ENCODE measurements around the gene RPRD1B. TPM values are rescaled to one million over a fixed set of nuclear protein-coding genes. Genes with fewer than 3 reads are reported as not detected.
A peak's percentile ranks its signal among the peaks of the same experiment; 100 is the strongest.

Gene RPRD1B
- total and polyA plus RNA-seq, 2 of the 13 experiments (the other 11 are each of a cell fraction or from before 2014, with no cell fraction given), result 31.1 to 41.5 TPM

DNA sequence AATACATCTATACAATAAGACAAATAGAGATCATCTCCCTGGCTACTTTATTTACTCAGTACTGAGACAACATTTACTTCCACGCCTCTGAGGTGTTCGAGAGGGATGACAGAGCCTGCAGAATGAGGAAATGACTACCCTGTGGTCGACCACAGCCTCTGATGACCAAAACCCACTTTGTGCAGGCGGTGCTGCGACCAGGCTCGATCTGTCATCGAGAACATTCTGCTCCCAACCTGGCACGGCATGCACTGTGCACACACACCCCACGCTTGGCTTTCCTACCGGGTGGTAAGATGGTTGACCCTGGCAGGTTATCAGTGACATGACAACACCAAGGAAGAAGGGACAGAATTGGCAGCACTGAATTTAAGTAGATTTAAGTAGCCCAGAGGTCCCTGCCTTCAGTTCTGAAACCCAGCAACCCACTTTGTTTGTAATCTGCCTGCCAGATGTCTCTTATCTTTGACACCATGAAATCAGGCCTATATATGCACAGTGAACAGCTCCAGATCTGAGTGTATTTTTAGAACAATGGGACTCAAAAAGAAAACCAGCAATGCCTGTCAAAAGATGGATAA lies 42.9 kb upstream of the RPRD1B start (continued):
- TF ChIP-seq, protein P1, sequence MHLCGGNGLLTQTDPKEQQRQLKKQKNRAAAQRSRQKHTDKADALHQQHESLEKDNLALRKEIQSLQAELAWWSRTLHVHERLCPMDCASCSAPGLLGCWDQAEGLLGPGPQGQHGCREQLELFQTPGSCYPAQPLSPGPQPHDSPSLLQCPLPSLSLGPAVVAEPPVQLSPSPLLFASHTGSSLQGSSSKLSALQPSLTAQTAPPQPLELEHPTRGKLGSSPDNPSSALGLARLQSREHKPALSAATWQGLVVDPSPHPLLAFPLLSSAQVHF (CRISPR knock-in tag; IDR thresholded peaks at IDR 0.05), result 0 out of 2 replicates have a peak, but pooled peaks have one; percentile 56
- TF ChIP-seq, protein P2, sequence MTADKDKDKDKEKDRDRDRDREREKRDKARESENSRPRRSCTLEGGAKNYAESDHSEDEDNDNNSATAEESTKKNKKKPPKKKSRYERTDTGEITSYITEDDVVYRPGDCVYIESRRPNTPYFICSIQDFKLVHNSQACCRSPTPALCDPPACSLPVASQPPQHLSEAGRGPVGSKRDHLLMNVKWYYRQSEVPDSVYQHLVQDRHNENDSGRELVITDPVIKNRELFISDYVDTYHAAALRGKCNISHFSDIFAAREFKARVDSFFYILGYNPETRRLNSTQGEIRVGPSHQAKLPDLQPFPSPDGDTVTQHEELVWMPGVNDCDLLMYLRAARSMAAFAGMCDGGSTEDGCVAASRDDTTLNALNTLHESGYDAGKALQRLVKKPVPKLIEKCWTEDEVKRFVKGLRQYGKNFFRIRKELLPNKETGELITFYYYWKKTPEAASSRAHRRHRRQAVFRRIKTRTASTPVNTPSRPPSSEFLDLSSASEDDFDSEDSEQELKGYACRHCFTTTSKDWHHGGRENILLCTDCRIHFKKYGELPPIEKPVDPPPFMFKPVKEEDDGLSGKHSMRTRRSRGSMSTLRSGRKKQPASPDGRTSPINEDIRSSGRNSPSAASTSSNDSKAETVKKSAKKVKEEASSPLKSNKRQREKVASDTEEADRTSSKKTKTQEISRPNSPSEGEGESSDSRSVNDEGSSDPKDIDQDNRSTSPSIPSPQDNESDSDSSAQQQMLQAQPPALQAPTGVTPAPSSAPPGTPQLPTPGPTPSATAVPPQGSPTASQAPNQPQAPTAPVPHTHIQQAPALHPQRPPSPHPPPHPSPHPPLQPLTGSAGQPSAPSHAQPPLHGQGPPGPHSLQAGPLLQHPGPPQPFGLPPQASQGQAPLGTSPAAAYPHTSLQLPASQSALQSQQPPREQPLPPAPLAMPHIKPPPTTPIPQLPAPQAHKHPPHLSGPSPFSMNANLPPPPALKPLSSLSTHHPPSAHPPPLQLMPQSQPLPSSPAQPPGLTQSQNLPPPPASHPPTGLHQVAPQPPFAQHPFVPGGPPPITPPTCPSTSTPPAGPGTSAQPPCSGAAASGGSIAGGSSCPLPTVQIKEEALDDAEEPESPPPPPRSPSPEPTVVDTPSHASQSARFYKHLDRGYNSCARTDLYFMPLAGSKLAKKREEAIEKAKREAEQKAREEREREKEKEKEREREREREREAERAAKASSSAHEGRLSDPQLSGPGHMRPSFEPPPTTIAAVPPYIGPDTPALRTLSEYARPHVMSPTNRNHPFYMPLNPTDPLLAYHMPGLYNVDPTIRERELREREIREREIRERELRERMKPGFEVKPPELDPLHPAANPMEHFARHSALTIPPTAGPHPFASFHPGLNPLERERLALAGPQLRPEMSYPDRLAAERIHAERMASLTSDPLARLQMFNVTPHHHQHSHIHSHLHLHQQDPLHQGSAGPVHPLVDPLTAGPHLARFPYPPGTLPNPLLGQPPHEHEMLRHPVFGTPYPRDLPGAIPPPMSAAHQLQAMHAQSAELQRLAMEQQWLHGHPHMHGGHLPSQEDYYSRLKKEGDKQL (CRISPR knock-in tag; IDR thresholded peaks at IDR 0.05; ENCODE audit: low read depth), result peak; percentile 42; the same call in 1 of the 2 replicates
- TF ChIP-seq ZNF670 (CRISPR knock-in tag; IDR thresholded peaks at IDR 0.05; ENCODE audit: borderline replicate concordance) (no peak), ARNT (IDR thresholded peaks at IDR 0.05) (no peak), SIN3A (IDR thresholded peaks at IDR 0.05; ENCODE audit: borderline replicate concordance, low read depth, low read length) (no peak), ZFP82 (CRISPR knock-in tag; IDR thresholded peaks at IDR 0.05; ENCODE audit: borderline replicate concordance) (no peak), BCL6 (CRISPR knock-in tag; IDR thresholded peaks at IDR 0.05) (0 out of 2 replicates have a peak, but pooled peaks have one; percentile 9), SRF (IDR thresholded peaks at IDR 0.05; ENCODE audit: low read depth, low read length) (no peak), TBX3 (IDR thresholded peaks at IDR 0.05; ENCODE audit: borderline replicate concordance) (peak; percentile 75; the same call in 1 of the 2 replicates), ZNF24 (IDR thresholded peaks at IDR 0.05) (no peak), KAT8 (CRISPR knock-in tag; IDR thresholded peaks at IDR 0.05) (no peak), HDAC6 (IDR thresholded peaks at IDR 0.05; ENCODE audit: low read depth, low read length) (no peak), WIZ (CRISPR knock-in tag; IDR thresholded peaks at IDR 0.05) (no peak), MED8 (CRISPR knock-in tag; IDR thresholded peaks at IDR 0.05; ENCODE audit: insufficient replicate concordance) (no peak), ZNF136 (CRISPR knock-in tag; IDR thresholded peaks at IDR 0.05; ENCODE audit: low read depth) (no peak)
- TF ChIP-seq, protein P3, sequence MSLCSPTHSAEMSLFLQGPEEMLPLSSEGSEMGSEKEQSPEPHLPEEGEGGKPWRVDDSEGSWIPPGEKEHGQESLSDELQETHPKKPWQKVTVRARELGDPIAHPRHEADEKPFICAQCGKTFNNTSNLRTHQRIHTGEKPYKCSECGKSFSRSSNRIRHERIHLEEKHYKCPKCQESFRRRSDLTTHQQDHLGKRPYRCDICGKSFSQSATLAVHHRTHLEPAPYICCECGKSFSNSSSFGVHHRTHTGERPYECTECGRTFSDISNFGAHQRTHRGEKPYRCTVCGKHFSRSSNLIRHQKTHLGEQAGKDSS (CRISPR knock-in tag; IDR thresholded peaks at IDR 0.05; ENCODE audit: borderline replicate concordance, low read depth), result no peak
- TF ChIP-seq, protein P4, sequence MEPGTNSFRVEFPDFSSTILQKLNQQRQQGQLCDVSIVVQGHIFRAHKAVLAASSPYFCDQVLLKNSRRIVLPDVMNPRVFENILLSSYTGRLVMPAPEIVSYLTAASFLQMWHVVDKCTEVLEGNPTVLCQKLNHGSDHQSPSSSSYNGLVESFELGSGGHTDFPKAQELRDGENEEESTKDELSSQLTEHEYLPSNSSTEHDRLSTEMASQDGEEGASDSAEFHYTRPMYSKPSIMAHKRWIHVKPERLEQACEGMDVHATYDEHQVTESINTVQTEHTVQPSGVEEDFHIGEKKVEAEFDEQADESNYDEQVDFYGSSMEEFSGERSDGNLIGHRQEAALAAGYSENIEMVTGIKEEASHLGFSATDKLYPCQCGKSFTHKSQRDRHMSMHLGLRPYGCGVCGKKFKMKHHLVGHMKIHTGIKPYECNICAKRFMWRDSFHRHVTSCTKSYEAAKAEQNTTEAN (CRISPR knock-in tag; conservative IDR thresholded peaks at IDR 0.05), result no peak
- TF ChIP-seq, protein P5, sequence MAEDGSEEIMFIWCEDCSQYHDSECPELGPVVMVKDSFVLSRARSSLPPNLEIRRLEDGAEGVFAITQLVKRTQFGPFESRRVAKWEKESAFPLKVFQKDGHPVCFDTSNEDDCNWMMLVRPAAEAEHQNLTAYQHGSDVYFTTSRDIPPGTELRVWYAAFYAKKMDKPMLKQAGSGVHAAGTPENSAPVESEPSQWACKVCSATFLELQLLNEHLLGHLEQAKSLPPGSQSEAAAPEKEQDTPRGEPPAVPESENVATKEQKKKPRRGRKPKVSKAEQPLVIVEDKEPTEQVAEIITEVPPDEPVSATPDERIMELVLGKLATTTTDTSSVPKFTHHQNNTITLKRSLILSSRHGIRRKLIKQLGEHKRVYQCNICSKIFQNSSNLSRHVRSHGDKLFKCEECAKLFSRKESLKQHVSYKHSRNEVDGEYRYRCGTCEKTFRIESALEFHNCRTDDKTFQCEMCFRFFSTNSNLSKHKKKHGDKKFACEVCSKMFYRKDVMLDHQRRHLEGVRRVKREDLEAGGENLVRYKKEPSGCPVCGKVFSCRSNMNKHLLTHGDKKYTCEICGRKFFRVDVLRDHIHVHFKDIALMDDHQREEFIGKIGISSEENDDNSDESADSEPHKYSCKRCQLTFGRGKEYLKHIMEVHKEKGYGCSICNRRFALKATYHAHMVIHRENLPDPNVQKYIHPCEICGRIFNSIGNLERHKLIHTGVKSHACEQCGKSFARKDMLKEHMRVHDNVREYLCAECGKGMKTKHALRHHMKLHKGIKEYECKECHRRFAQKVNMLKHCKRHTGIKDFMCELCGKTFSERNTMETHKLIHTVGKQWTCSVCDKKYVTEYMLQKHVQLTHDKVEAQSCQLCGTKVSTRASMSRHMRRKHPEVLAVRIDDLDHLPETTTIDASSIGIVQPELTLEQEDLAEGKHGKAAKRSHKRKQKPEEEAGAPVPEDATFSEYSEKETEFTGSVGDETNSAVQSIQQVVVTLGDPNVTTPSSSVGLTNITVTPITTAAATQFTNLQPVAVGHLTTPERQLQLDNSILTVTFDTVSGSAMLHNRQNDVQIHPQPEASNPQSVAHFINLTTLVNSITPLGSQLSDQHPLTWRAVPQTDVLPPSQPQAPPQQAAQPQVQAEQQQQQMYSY (CRISPR knock-in tag; IDR thresholded peaks at IDR 0.05), result no peak
